GM12878 (cell line): ENCODE data around the gene ZSWIM5. TPM values are rescaled to one million over a fixed set of nuclear protein-coding genes. Genes with fewer than 3 reads are reported as not detected.

ENCODE experiments used
- ATAC-seq: fragments of 200-7000 bp; cut with Tn5 transposase; 3 replicates; pipeline ENCODE4 v1.9.1; 2020; ENCODE audit warnings: mild to moderate bottlenecking, moderate library complexity
- BruUV-seq: library from RNA; stranded (reverse); fragments of 400-500 nt; replicated peaks from 2 replicates; lab custom pipeline; 2021; lab: Mats Ljungman, UMichigan
- CTCF ChIA-PET: fragments of 300-600 bp; sonication (Branson Sonifier 250); formaldehyde crosslinking; extraction: SDS; loops from one replicate; lab custom pipeline; 2021; ENCODE audit warnings: inconsistent platforms; lab: Yijun Ruan, JAX
- POLR2A ChIA-PET: fragments of 350-600 bp; formaldehyde crosslinking; extraction: SDS; loops from one replicate; lab custom pipeline; 2021; ENCODE audit warnings: inconsistent platforms; lab: Charles Lee
- RAD21 ChIA-PET: fragments of 300-600 bp; sonication (Branson Sonifier 250); formaldehyde crosslinking; loops from one replicate; lab custom pipeline; 2023; ENCODE audit warnings: antibody characterized with exemption; ENCODE audit not compliant: unreplicated experiment; lab: Charles Lee
- SMC1A ChIA-PET: fragments of 300-600 bp; sonication (Branson Sonifier 250); formaldehyde crosslinking; loops from one replicate; lab custom pipeline; 2023; ENCODE audit not compliant: unreplicated experiment, uncharacterized antibody; lab: Charles Lee
- DNase-seq: peaks from one replicate; pipeline ENCODE4 v3.0.0-alpha.2; 2011; ENCODE audit warnings: low read depth, low spot score
- FAIRE-seq: peaks from 3 replicates; lab custom pipeline; 2011; peaks lifted over from hg19 to GRCh38; lab: Jason Lieb, UNC
- H2AFZ ChIP-seq: 2 replicates; pipeline ENCODE4 v1.6.0; 2011; ENCODE audit warnings: low read depth, low read length, control low read depth; ENCODE audit not compliant: control insufficient read depth
- H3K27ac ChIP-seq: 2 replicates; pipeline ENCODE4 v1.5.1; 2011; ENCODE audit warnings: control low read depth; ENCODE audit not compliant: control insufficient read depth, insufficient read depth
- H3K27me3 ChIP-seq, 2 experiments: replicated peaks in 1 of 2; 2 replicates each; pipeline versions ENCODE4 v1.6.0 to v1.6.1; 2011; ENCODE audit warnings: low read length in 1 of 2; ENCODE audit not compliant: control insufficient read depth in 2 of 2, insufficient read depth in 2 of 2
- H3K36me3 ChIP-seq, 2 experiments: 2 replicates each; pipeline ENCODE4 v1.5.1; 2011; ENCODE audit warnings: low read length in 1 of 2; ENCODE audit not compliant: control insufficient read depth in 2 of 2, insufficient read depth in 2 of 2
- H3K4me1 ChIP-seq: 2 replicates; pipeline ENCODE4 v1.6.1; 2011; ENCODE audit warnings: mild to moderate bottlenecking, low read length, moderate library complexity, mixed read lengths; ENCODE audit not compliant: control insufficient read depth, insufficient read depth
- H3K4me2 ChIP-seq: 2 replicates; pipeline ENCODE4 v1.6.0; 2011; ENCODE audit warnings: control low read depth; ENCODE audit not compliant: control insufficient read depth, insufficient read depth
- H3K4me3 ChIP-seq: fragments of 200-600 bp; sonication (generic); 2 replicates; pipeline ENCODE4 v1.5.1; 2016
- H3K79me2 ChIP-seq: 2 replicates; pipeline ENCODE4 v1.6.0; 2011; ENCODE audit warnings: low read length; ENCODE audit not compliant: control insufficient read depth, insufficient read depth
- H3K9ac ChIP-seq: 2 replicates; pipeline ENCODE4 v1.8.0; 2011; ENCODE audit warnings: low read length, control low read depth, mixed read lengths; ENCODE audit not compliant: control insufficient read depth, insufficient read depth
- H3K9me3 ChIP-seq: replicated peaks from 3 replicates; pipeline ENCODE4 v1.5.1; 2011; ENCODE audit warnings: mild to moderate bottlenecking, low read length; ENCODE audit not compliant: control insufficient read depth, insufficient read depth
- H4K20me1 ChIP-seq: 2 replicates; pipeline ENCODE4 v1.6.0; 2011; ENCODE audit not compliant: control insufficient read depth, insufficient read depth
- KLF5 ChIP-seq: fragments of 450-650 bp; IDR thresholded peaks from 2 replicates; pipeline ENCODE4 v1.6.1; 2014; ENCODE audit warnings: mild to moderate bottlenecking; ENCODE audit not compliant: partially characterized antibody
- MEF2A ChIP-seq: IDR thresholded peaks from 2 replicates; pipeline ENCODE4 v1.6.1; 2011; ENCODE audit warnings: low read depth, mild to moderate bottlenecking, low read length, moderate library complexity; ENCODE audit not compliant: insufficient read depth
- NFXL1 ChIP-seq: fragments of 450-650 bp; IDR thresholded peaks from 2 replicates; pipeline ENCODE4 v1.6.1; 2017; ENCODE audit warnings: antibody characterized with exemption, mild to moderate bottlenecking, borderline replicate concordance
- PAX8 ChIP-seq: fragments of 450-650 bp; IDR thresholded peaks from 2 replicates; pipeline ENCODE4 v1.6.1; 2017; ENCODE audit warnings: mild to moderate bottlenecking, moderate library complexity
- RUNX3 ChIP-seq: IDR thresholded peaks from 2 replicates; pipeline ENCODE4 v1.6.1; 2012; ENCODE audit warnings: low read length, inconsistent platforms
- SMAD1 ChIP-seq: fragments of 450-650 bp; IDR thresholded peaks from 2 replicates; pipeline ENCODE4 v1.6.1; 2018; ENCODE audit warnings: mild to moderate bottlenecking, low read depth; ENCODE audit not compliant: partially characterized antibody
- SMAD5 ChIP-seq: IDR thresholded peaks from 2 replicates; pipeline ENCODE4 v1.6.1; 2016; ENCODE audit warnings: antibody characterized with exemption, low read depth
- SMC3 ChIP-seq: IDR thresholded peaks from 2 replicates; pipeline ENCODE4 v1.6.1; 2011; ENCODE audit warnings: low read length, improper control_type of control experiment, borderline replicate concordance
- STAT3 ChIP-seq: IDR thresholded peaks from 2 replicates; pipeline ENCODE4 v1.6.1; 2011; ENCODE audit warnings: low read depth, low read length, improper control_type of control experiment
- ZNF217 ChIP-seq: fragments of 450-650 bp; IDR thresholded peaks from 2 replicates; pipeline ENCODE4 v1.6.1; 2017; ENCODE audit warnings: antibody characterized with exemption, mild to moderate bottlenecking
- WGBS: methylation state at CpG from one replicate; pipeline ENCODE4 v1.1.6; 2016; ENCODE audit warnings: low lambda C conversion rate; ENCODE audit not compliant: insufficient replicate concordance, insufficient coverage; ENCODE audit errors: missing lambda C conversion rate; 5-methylcytosine and 5-hydroxymethylcytosine counted together
- in situ Hi-C: fragments of 300-500 bp; cut with MboI; formaldehyde crosslinking; loops from 9 replicates; pipeline ENCODE4 v1.14.3; 2018; ENCODE audit warnings: mixed read lengths
- intact Hi-C: fragments of 100-400 bp; cut with micrococcal nuclease; formaldehyde crosslinking; loops from one replicate; pipeline ENCODE4 v1.14.2; 2022; ENCODE audit not compliant: unreplicated experiment
- polyA plus RNA-seq, 11 experiments: library from polyadenylated mRNA; depleted of rRNA in 4 of 11; unstranded in 6 of 11; stranded (reverse) in 5 of 11; fragments of >200 nt; fragmentation: Nextera tagmentation in 4 of 11; fragmentation: Illumina TruSeq in 1 of 11; extraction: Ambion mirVana in 4 of 11; extraction: Trizol in 1 of 11; gene quantifications; 1 replicate in 1 of 11; 2 replicates in 10 of 11; pipeline versions ENCODE4 v1.2.1 to v1.2.3, GENCODE V29; 2011 to 2016; ENCODE audit warnings: inconsistent platforms in 2 of 11, missing spikeins in 2 of 11, low read depth in 1 of 11
- total RNA-seq, 4 experiments: library from RNA; depleted of rRNA in 3 of 4; stranded (reverse); fragments of >200 nt in 3 of 4; fragmentation: Illumina TruSeq in 1 of 4; extraction: Trizol in 1 of 4; gene quantifications; 2 replicates each; pipeline versions ENCODE4 v1.2.1 to v1.2.3, GENCODE V29; 2013 to 2021
- TF ChIP-seq, protein P1 (sequence below): fragments of 450-650 bp; IDR thresholded peaks from 2 replicates; pipeline ENCODE4 v1.6.1; 2016; ENCODE audit warnings: mild to moderate bottlenecking
- TF ChIP-seq, protein P2 (sequence below): IDR thresholded peaks from 2 replicates; pipeline ENCODE4 v1.6.1; 2012; ENCODE audit warnings: low read depth, low read length, improper control_type of control experiment
- TF ChIP-seq, protein P3 (sequence below): IDR thresholded peaks from 2 replicates; pipeline ENCODE4 v1.6.1; 2012; ENCODE audit warnings: low read depth, low read length, improper control_type of control experiment
- TF ChIP-seq, protein P4 (sequence below): fragments of 150-350 bp; IDR thresholded peaks from 2 replicates; pipeline ENCODE4 v1.6.1; 2014; ENCODE audit warnings: mild to moderate bottlenecking, low read depth, low read length

ZSWIM5 gene
- total and polyA plus RNA-seq, 10 of the 15 experiments (the other 5 are each of a cell fraction or from before 2014, with no cell fraction given), result 0.07 to 0.97 (median 0.34) TPM; not detected in 1

DNA sequence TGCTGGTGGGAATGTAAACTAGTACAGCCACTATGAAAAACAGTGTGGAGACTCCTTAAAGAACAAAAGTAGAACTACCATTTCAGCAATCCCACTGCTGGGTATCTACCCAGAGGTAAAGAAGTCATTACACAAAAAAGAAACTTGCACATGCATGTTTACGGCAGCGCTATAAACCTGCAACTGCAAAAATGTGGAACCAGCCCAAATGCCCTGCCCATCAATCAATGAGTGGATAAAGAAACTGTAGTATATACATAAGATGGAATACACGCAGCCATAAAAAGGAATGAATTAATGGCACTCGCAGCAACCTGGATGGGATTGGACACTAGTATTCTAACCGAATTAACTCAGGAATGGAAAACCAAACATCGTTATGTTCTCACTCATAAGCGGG, 51.0 kb downstream of the ZSWIM5 start:
- intact Hi-C loops, result no loop called here
- H4K20me1 ChIP-seq, result no peaks in the 10 kb centered on the region
- no TSS peak for BruUV-seq
- H3K27ac ChIP-seq, result no peak overlapping the region
- H3K4me2 ChIP-seq, result no peak overlapping the region
- no peak overlapping the region for H3K9ac ChIP-seq
- FAIRE-seq (no peak), ATAC-seq (no peak), DNase-seq (no peak)
- CTCF ChIA-PET, result no interaction called here
- WGBS, result 89% methylated on average over 7 of the region's 7 CpGs
- no peaks in the 10 kb centered on the region for H3K4me1 ChIP-seq
- no peaks in the 10 kb centered on the region for H3K36me3 ChIP-seq
- SMC1A ChIA-PET, result no interaction called here
- no peak overlapping the region for H2AFZ ChIP-seq
- no peaks in the 10 kb centered on the region for H3K27me3 ChIP-seq
- H3K9me3 ChIP-seq, result no peaks in the 10 kb centered on the region
- POLR2A ChIA-PET, result no interaction called here
- TF ChIP-seq, protein P1, sequence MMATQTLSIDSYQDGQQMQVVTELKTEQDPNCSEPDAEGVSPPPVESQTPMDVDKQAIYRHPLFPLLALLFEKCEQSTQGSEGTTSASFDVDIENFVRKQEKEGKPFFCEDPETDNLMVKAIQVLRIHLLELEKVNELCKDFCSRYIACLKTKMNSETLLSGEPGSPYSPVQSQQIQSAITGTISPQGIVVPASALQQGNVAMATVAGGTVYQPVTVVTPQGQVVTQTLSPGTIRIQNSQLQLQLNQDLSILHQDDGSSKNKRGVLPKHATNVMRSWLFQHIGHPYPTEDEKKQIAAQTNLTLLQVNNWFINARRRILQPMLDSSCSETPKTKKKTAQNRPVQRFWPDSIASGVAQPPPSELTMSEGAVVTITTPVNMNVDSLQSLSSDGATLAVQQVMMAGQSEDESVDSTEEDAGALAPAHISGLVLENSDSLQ, result no peak
- TF ChIP-seq RUNX3, result no peak
- TF ChIP-seq PAX8, result no peak
- no peak for TF ChIP-seq SMAD5
- no peak for TF ChIP-seq ZNF217
- TF ChIP-seq MEF2A, result no peak
- no peak for TF ChIP-seq NFXL1
- no peak for TF ChIP-seq KLF5
- TF ChIP-seq STAT3, result no peak
- TF ChIP-seq, protein P2, sequence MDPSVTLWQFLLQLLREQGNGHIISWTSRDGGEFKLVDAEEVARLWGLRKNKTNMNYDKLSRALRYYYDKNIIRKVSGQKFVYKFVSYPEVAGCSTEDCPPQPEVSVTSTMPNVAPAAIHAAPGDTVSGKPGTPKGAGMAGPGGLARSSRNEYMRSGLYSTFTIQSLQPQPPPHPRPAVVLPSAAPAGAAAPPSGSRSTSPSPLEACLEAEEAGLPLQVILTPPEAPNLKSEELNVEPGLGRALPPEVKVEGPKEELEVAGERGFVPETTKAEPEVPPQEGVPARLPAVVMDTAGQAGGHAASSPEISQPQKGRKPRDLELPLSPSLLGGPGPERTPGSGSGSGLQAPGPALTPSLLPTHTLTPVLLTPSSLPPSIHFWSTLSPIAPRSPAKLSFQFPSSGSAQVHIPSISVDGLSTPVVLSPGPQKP, result no peak
- TF ChIP-seq SMC3, result no peak
- TF ChIP-seq SMAD1, result no peak
- TF ChIP-seq, protein P3, sequence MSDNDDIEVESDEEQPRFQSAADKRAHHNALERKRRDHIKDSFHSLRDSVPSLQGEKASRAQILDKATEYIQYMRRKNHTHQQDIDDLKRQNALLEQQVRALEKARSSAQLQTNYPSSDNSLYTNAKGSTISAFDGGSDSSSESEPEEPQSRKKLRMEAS, result no peak
- TF ChIP-seq, protein P4, sequence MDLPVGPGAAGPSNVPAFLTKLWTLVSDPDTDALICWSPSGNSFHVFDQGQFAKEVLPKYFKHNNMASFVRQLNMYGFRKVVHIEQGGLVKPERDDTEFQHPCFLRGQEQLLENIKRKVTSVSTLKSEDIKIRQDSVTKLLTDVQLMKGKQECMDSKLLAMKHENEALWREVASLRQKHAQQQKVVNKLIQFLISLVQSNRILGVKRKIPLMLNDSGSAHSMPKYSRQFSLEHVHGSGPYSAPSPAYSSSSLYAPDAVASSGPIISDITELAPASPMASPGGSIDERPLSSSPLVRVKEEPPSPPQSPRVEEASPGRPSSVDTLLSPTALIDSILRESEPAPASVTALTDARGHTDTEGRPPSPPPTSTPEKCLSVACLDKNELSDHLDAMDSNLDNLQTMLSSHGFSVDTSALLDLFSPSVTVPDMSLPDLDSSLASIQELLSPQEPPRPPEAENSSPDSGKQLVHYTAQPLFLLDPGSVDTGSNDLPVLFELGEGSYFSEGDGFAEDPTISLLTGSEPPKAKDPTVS, result no peak
- no peaks in the 10 kb centered on the region for H3K79me2 ChIP-seq
- in situ Hi-C loops, result no loop called here
- H3K4me3 ChIP-seq, result no peak overlapping the region
- RAD21 ChIA-PET, result no interaction called here
